Prostate gland (tissue), 2 donors: ENCODE results near the gene PLCG1. TPM values are rescaled to one million over a fixed set of nuclear protein-coding genes. Genes with fewer than 3 reads are reported as not detected.

ENCODE experiments used
- DNase-seq: peaks from one replicate; pipeline ENCODE4 v3.0.0-alpha.2; 2019; ENCODE audit warnings: low spot score
- H3K27ac ChIP-seq, 2 donors: fragments of 200-600 bp; sonication (generic); 2 replicates each; pipeline ENCODE4 v1.5.1; 2017 to 2019
- H3K27me3 ChIP-seq: fragments of 200-600 bp; sonication (generic); replicated peaks from 2 replicates; pipeline ENCODE4 v1.5.1; 2019; ENCODE audit not compliant: insufficient read depth
- H3K36me3 ChIP-seq, 2 donors: fragments of 200-600 bp; sonication (generic); 1 replicate in 1 of 2; 2 replicates in 1 of 2; pipeline versions ENCODE4 v1.5.1 to v1.8.1; 2017 to 2019
- H3K4me1 ChIP-seq: fragments of 200-600 bp; sonication (generic); replicated peaks from 2 replicates; pipeline ENCODE4 v1.5.1; 2019
- H3K4me3 ChIP-seq, 2 donors: fragments of 200-600 bp; sonication (generic); 2 replicates each; pipeline ENCODE4 v1.5.1; 2017 to 2019
- H3K9me3 ChIP-seq: fragments of 200-600 bp; sonication (generic); 2 replicates; pipeline ENCODE4 v1.5.1; 2017
- POLR2A ChIP-seq: fragments of 450-650 bp; IDR thresholded peaks from one replicate; pipeline ENCODE4 v1.6.1; 2016; ENCODE audit warnings: antibody characterized with exemption, mild to moderate bottlenecking
- POLR2AphosphoS5 ChIP-seq: sonication (generic); formaldehyde crosslinking; IDR thresholded peaks from one replicate; pipeline ENCODE4 v1.6.1; 2017; ENCODE audit warnings: antibody characterized with exemption
- WGBS: methylation state at CpG from one replicate; pipeline ENCODE4 v1.1.5; 2018; 5-methylcytosine and 5-hydroxymethylcytosine counted together
- intact Hi-C: fragments of 100-400 bp; cut with DNase I; formaldehyde crosslinking; loops from one replicate; pipeline ENCODE4 v1.14.2; 2022
- total RNA-seq, 2 donors: library from RNA; depleted of rRNA; stranded (reverse); fragments of >200 nt; gene quantifications; one replicate each; pipeline ENCODE4 v1.1.0, GENCODE V29; 2016
- TF ChIP-seq, protein P1 (sequence below), 4 experiments: fragments of 200-600 bp in 2 of 4; fragments of 450-650 bp in 2 of 4; sonication (generic) in 2 of 4; IDR thresholded peaks; 1 replicate in 3 of 4; 2 replicates in 1 of 4; pipeline ENCODE4 v1.5.1; 2016 to 2019; ENCODE audit warnings: antibody characterized with exemption in 4 of 4, mild to moderate bottlenecking in 2 of 4, moderate library complexity in 2 of 4

The PLCG1 gene
- total RNA-seq, 2 donors from 2014 or later, result 67.9 to 129 TPM

DNA sequence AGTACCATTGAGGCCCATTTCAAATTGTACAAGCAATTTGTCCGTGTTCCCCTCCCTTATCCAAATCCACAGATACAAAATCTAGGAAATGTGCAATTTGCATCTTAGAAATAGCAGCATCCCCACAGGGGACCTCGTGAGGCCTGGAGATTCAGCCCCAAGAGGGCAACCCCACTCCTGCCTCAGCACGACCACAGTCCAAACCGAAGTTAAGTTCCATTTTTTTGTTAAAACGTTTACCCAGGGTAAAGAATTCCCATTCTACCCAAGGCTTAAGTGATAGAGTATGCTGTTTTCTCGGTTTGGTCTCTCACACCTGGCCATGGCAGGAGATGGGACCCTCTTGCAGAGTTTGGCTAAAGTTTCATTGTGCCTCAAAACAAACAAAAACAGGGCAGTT, 41.2 kb downstream of the PLCG1 start:
- Histone ChIP-seq H3K27me3 (no peaks in the 10 kb centered on the region), H3K9me3 (no peaks in the 10 kb centered on the region), H3K36me3 (peaks cover 7 to 8% of the 10 kb centered on the region in 2 donors), H3K4me1 (no peaks in the 10 kb centered on the region), H3K4me3 (no peak overlapping the region), H3K27ac (no peak overlapping the region)
- WGBS, result 62% methylated on average over 6 of the region's 6 CpGs
- intact Hi-C loops, result loop anchor here (5.0 to 10.0 kb wide), 2 partner anchors 69 to 236 kb away; no protein-coding TSS in a partner anchor
- DNase-seq, result no peak
- TF ChIP-seq, protein P1, sequence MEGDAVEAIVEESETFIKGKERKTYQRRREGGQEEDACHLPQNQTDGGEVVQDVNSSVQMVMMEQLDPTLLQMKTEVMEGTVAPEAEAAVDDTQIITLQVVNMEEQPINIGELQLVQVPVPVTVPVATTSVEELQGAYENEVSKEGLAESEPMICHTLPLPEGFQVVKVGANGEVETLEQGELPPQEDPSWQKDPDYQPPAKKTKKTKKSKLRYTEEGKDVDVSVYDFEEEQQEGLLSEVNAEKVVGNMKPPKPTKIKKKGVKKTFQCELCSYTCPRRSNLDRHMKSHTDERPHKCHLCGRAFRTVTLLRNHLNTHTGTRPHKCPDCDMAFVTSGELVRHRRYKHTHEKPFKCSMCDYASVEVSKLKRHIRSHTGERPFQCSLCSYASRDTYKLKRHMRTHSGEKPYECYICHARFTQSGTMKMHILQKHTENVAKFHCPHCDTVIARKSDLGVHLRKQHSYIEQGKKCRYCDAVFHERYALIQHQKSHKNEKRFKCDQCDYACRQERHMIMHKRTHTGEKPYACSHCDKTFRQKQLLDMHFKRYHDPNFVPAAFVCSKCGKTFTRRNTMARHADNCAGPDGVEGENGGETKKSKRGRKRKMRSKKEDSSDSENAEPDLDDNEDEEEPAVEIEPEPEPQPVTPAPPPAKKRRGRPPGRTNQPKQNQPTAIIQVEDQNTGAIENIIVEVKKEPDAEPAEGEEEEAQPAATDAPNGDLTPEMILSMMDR (IDR thresholded peaks at IDR 0.05), result no peak
- TF ChIP-seq POLR2A (no peak), POLR2AphosphoS5 (no peak)

DNA sequence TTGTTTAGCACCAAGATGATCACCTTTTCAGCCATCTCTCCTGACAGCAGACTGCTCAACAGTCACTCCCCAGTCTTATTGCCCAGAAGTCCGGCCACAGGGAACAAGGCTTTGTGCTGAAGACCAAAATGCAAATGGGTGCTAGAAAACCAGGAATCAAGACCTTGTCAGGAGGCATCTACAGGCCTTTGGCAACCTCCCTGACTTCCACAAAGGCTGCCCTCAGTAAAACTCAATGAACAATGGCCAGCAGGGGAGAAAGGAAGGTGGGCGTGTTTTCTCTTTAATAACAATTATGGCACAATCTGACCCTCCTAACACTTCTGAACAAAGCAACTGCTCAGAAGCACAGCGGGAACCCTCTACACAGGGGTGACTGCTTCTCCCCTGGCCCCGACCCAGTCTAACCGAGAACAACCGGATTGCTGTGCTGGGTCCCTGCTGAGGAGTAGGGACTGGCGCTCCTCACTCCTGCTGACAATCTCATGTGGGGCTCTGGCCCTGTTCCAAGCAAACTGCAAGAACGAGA, 41.6 kb downstream of the PLCG1 start:
- WGBS, result 40% methylated on average over 8 of the region's 8 CpGs
- no peaks in the 10 kb centered on the region for H3K9me3 ChIP-seq
- no peak for DNase-seq
- no peak for TF ChIP-seq POLR2AphosphoS5
- no peak for TF ChIP-seq POLR2A
- TF ChIP-seq, protein P1 (IDR thresholded peaks at IDR 0.05), result no peak
- no peak overlapping the region for H3K4me3 ChIP-seq
- no peaks in the 10 kb centered on the region for H3K27me3 ChIP-seq
- H3K36me3 ChIP-seq, result peaks cover 4 to 7% of the 10 kb centered on the region in 2 donors
- H3K4me1 ChIP-seq, result no peaks in the 10 kb centered on the region
- intact Hi-C loops, result loop anchor here (5.0 to 10.0 kb wide), 2 partner anchors 68 to 236 kb away; no protein-coding TSS in a partner anchor
- H3K27ac ChIP-seq, result no peak overlapping the region

DNA sequence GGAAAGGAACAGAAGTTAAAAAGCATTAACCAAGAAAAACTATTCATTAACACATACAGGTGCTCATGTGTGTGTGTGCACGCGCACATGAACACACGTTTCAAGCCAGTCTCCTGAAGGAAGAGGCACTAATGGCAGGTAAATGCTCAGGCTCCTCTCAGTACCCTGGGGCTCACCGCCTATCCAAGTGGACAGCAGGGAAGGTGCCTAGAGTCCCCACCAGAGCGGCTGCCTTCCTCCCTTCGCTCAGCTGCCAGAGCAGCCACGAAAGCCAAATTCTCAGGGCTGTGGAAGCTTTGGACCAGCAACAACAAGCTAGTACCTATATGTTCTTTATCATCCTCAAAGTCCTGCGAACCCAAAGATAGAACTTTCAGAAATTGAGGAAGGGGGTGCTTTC, 42.6 kb downstream of the PLCG1 start:
- WGBS, result 91% methylated on average over 8 of the region's 8 CpGs
- peaks cover 0 to 6% of the 10 kb centered on the region in 2 donors for H3K36me3 ChIP-seq
- no peak overlapping the region for H3K27ac ChIP-seq
- H3K4me1 ChIP-seq, result no peaks in the 10 kb centered on the region
- intact Hi-C loops, result loop anchor here (5.0 to 10.0 kb wide), 2 partner anchors 67 to 235 kb away; no protein-coding TSS in a partner anchor
- no peak overlapping the region for H3K4me3 ChIP-seq
- no peak for DNase-seq
- no peaks in the 10 kb centered on the region for H3K27me3 ChIP-seq
- TF ChIP-seq, protein P1 (IDR thresholded peaks at IDR 0.05), result no peak
- TF ChIP-seq POLR2AphosphoS5 (no peak), POLR2A (no peak)
- H3K9me3 ChIP-seq, result no peaks in the 10 kb centered on the region

DNA sequence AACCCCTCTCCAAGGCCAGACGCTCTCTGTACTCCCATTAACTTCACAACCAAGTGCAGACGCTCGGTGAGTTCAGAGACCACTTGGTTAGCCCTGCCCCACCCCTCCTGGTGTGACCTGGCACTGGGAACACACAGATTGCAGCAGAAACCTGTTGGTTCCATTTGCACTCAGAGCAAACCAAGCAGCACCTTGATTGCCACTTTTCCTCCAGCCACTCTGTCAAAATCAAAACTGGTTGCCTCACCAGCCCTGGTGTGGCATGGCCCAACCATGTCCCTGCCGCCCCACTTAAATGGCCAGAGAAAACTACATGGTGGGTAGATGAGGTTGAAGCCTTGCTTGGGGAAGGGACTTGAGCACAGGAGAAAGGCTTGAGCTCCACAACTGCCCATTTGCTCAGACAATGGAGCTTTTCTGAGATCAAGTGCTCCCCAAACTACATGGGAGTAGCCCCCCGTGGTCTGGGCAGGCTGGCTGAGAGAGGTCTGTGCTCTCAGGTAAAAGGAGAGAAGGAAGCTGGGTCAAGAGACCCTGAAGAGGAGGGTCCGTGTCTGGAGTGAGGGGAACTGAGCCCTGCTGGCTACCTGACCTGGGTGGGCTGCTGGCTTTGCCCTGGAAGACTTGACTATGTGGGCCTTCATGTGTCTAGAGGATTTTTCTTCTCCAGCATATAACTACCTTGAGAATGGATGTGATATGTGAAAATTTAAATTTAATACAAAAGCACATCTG, 43.4 kb downstream of the PLCG1 start:
- Histone ChIP-seq H3K36me3 (no peaks in the 10 kb centered on the region), H3K27ac (no peak overlapping the region), H3K9me3 (no peaks in the 10 kb centered on the region), H3K4me1 (no peaks in the 10 kb centered on the region), H3K27me3 (no peaks in the 10 kb centered on the region), H3K4me3 (no peak overlapping the region)
- TF ChIP-seq, protein P1 (IDR thresholded peaks at IDR 0.05), result no peak
- TF ChIP-seq POLR2A (no peak), POLR2AphosphoS5 (no peak)
- DNase-seq, result no peak
- WGBS, result 94% methylated on average over 6 of the region's 6 CpGs
- intact Hi-C loops, result no loop called here
